HEK293 (cell line): ENCODE measurements around the gene VWF.
A peak's percentile ranks its signal among the peaks of the same experiment; 100 is the strongest.

Experiments
- CTCF ChIA-PET: fragments of 350-600 bp; formaldehyde crosslinking; extraction: SDS; loops from one replicate; lab custom pipeline; 2021; ENCODE audit warnings: antibody characterized with exemption; lab: Yijun Ruan, JAX
- POLR2A ChIA-PET: fragments of 300-600 bp; formaldehyde crosslinking; extraction: SDS; loops from one replicate; lab custom pipeline; 2020; ENCODE audit warnings: antibody characterized with exemption, inconsistent platforms; lab: Yijun Ruan, JAX
- H3K27ac ChIP-seq: fragments of 200-500 bp; sonication (Bioruptor generic); 2 replicates; pipeline ENCODE4 v1.5.1; 2014; ENCODE audit warnings: low read depth, low read length, control low read depth, inconsistent platforms; ENCODE audit errors: extremely low read depth
- H3K36me3 ChIP-seq, 2 experiments: fragments of 200-500 bp in 1 of 2; sonication (Bioruptor generic) in 1 of 2; 1 replicate in 1 of 2; 2 replicates in 1 of 2; pipeline ENCODE4 v1.5.1; 2014 to 2017; ENCODE audit warnings: inconsistent platforms in 2 of 2, low read length in 2 of 2; ENCODE audit not compliant: control insufficient read depth in 2 of 2, insufficient read depth in 1 of 2
- H3K4me1 ChIP-seq: fragments of 200-500 bp; sonication (Bioruptor generic); 2 replicates; pipeline ENCODE4 v1.5.1; 2014; ENCODE audit warnings: mild to moderate bottlenecking, low read length, inconsistent platforms; ENCODE audit not compliant: control insufficient read depth, insufficient read depth
- H3K4me3 ChIP-seq: 2 replicates; pipeline ENCODE4 v1.5.1; 2011; ENCODE audit warnings: low read depth, mild to moderate bottlenecking, control low read depth, low read length, moderate library complexity
- H3K9me3 ChIP-seq: fragments of 200-500 bp; sonication (Bioruptor generic); 2 replicates; pipeline ENCODE4 v1.5.1; 2014; ENCODE audit warnings: low read depth, low read length, inconsistent platforms; ENCODE audit not compliant: control insufficient read depth, insufficient read depth
- CTCF ChIP-seq: fragments of 450-650 bp; formaldehyde crosslinking; IDR thresholded peaks from 2 replicates; pipeline ENCODE4 v1.5.1; 2016; ENCODE audit warnings: missing biosample characterization, missing genetic modification characterization
- ELK4 ChIP-seq: IDR thresholded peaks from 2 replicates; pipeline ENCODE4 v1.6.1; 2011; ENCODE audit warnings: mild to moderate bottlenecking, low read depth, low read length, borderline replicate concordance
- IKZF3 ChIP-seq: fragments of 450-650 bp; IDR thresholded peaks from 2 replicates; pipeline ENCODE4 v1.5.0; 2018; ENCODE audit warnings: missing biosample characterization, mild to moderate bottlenecking, missing genetic modification characterization, moderate library complexity
- KLF16 ChIP-seq: fragments of 450-650 bp; formaldehyde crosslinking; IDR thresholded peaks from 2 replicates; pipeline ENCODE4 v1.5.1; 2017; ENCODE audit warnings: missing biosample characterization, missing genetic modification characterization
- REST ChIP-seq: fragments of 450-650 bp; formaldehyde crosslinking; IDR thresholded peaks from 2 replicates; pipeline ENCODE4 v1.5.1; 2016; ENCODE audit warnings: missing biosample characterization, missing genetic modification characterization
- SCRT2 ChIP-seq: fragments of 450-650 bp; formaldehyde crosslinking; IDR thresholded peaks from 2 replicates; pipeline ENCODE4 v1.5.1; 2016; ENCODE audit warnings: missing biosample characterization, missing genetic modification characterization
- SP7 ChIP-seq: fragments of 450-650 bp; formaldehyde crosslinking; IDR thresholded peaks from 2 replicates; pipeline ENCODE4 v1.5.1; 2016; ENCODE audit warnings: missing biosample characterization, missing genetic modification characterization
- YY2 ChIP-seq: fragments of 450-650 bp; formaldehyde crosslinking; IDR thresholded peaks from 2 replicates; pipeline ENCODE4 v1.5.1; 2016; ENCODE audit warnings: missing biosample characterization, missing genetic modification characterization
- ZNF223 ChIP-seq: fragments of 450-650 bp; formaldehyde crosslinking; IDR thresholded peaks from 2 replicates; pipeline ENCODE4 v1.5.1; 2016; ENCODE audit warnings: missing biosample characterization, missing genetic modification characterization
- ZNF311 ChIP-seq: fragments of 450-650 bp; formaldehyde crosslinking; IDR thresholded peaks from 2 replicates; pipeline ENCODE4 v1.5.1; 2017; ENCODE audit warnings: missing biosample characterization, missing genetic modification characterization, borderline replicate concordance
- ZNF473 ChIP-seq: fragments of 450-650 bp; formaldehyde crosslinking; IDR thresholded peaks from 2 replicates; pipeline ENCODE4 v1.5.1; 2017; ENCODE audit warnings: missing biosample characterization, missing genetic modification characterization
- ZNF560 ChIP-seq: fragments of 450-650 bp; formaldehyde crosslinking; IDR thresholded peaks from 2 replicates; pipeline ENCODE4 v1.5.1; 2017; ENCODE audit warnings: missing biosample characterization, missing genetic modification characterization, borderline replicate concordance
- ZNF561 ChIP-seq: fragments of 450-650 bp; IDR thresholded peaks from 2 replicates; pipeline ENCODE4 v1.5.1; 2018; ENCODE audit warnings: missing biosample characterization, missing genetic modification characterization, borderline replicate concordance
- ZNF654 ChIP-seq: fragments of 450-650 bp; formaldehyde crosslinking; IDR thresholded peaks from 2 replicates; pipeline ENCODE4 v1.5.1; 2016; ENCODE audit warnings: low read depth, missing biosample characterization, missing genetic modification characterization
- ZNF660 ChIP-seq: fragments of 450-650 bp; IDR thresholded peaks from 2 replicates; pipeline ENCODE4 v1.5.1; 2018; ENCODE audit warnings: missing biosample characterization, mild to moderate bottlenecking, missing genetic modification characterization
- ZNF776 ChIP-seq: fragments of 450-650 bp; formaldehyde crosslinking; IDR thresholded peaks from 2 replicates; pipeline ENCODE4 v1.5.0; 2017; ENCODE audit warnings: missing biosample characterization, missing genetic modification characterization, borderline replicate concordance
- TF ChIP-seq, protein P1 (sequence below): fragments of 450-650 bp; formaldehyde crosslinking; IDR thresholded peaks from 2 replicates; pipeline ENCODE4 v1.5.1; 2016; ENCODE audit warnings: missing biosample characterization, missing genetic modification characterization

Gene VWF

GRCh38 chr12:6040815-6041214, 83.7 kb downstream of the VWF start (continued):
- TF ChIP-seq ZNF560 (tag by site-specific recombination) (no peak), ZNF473 (tag by site-specific recombination) (no peak), REST (no peak), SCRT2 (tag by site-specific recombination) (no peak), ZNF223 (no peak), KLF16 (tag by site-specific recombination) (no peak), ZNF311 (no peak), ZNF776 (tag by site-specific recombination) (no peak)

DNA sequence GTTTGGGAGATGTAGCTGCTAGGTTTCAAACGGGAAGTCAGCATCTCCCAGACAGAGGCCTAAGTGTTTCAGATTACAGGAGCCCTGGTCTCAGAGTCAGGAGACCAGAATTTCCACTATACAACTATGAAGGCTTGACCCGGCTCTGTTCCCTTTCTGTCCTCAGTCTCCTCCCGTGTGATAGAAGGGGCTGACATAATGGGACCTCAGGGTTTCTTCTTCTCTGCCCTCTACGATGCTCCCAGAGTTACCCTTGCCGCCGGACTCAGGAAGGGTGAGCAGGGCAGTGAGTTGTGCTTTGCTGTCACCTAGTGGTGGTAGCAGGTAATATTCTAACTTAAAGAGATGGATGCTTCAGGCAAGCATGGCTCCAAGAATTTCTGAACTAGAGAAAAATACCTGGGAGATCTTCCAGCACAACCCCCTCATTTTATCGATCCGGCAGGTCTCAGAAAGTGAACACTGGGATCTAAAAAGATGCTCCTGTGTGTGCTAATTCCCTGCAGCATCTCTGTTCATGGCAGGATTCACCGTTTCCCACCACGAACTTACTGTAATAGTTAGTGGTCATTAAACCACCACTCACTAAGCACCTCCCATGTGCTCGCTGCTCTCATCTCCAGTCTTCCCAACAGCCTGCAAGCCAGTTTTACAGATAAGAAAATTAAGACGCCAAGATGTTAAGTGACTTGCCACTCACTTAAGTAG, 84.4 kb downstream of the VWF start:
- no peak overlapping the region for H3K27ac ChIP-seq
- TF ChIP-seq IKZF3 (tag by site-specific recombination) (0 out of 2 replicates have a peak, but pooled peaks have one; percentile 23), ZNF654 (tag by site-specific recombination) (peak; percentile 96), ZNF660 (tag by site-specific recombination) (peak; percentile 83), CTCF (tag by site-specific recombination) (peak; percentile 81), ELK4 (no peak), ZNF561 (tag by site-specific recombination) (0 out of 2 replicates have a peak, but pooled peaks have one; percentile 31), YY2 (tag by site-specific recombination) (no peak), SP7 (0 out of 2 replicates have a peak, but pooled peaks have one; percentile 20)
- TF ChIP-seq, protein P1, sequence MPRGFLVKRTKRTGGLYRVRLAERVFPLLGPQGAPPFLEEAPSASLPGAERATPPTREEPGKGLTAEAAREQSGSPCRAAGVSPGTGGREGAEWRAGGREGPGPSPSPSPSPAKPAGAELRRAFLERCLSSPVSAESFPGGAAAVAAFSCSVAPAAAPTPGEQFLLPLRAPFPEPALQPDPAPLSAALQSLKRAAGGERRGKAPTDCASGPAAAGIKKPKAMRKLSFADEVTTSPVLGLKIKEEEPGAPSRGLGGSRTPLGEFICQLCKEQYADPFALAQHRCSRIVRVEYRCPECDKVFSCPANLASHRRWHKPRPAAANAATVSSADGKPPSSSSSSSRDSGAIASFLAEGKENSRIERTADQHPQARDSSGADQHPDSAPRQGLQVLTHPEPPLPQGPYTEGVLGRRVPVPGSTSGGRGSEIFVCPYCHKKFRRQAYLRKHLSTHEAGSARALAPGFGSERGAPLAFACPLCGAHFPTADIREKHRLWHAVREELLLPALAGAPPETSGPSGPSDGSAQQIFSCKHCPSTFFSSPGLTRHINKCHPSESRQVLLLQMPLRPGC (tag by site-specific recombination), result no peak
- CTCF ChIA-PET, result interaction anchor here (0.5 to 7.7 kb wide), 23 partner anchors 8 to 865 kb away, joined by 3 to 349 read pairs (median 4); no protein-coding TSS in a partner anchor
- H3K36me3 ChIP-seq, result no peaks in the 10 kb centered on the region
- H3K4me1 ChIP-seq, result no peaks in the 10 kb centered on the region
- no peaks in the 10 kb centered on the region for H3K9me3 ChIP-seq
- H3K4me3 ChIP-seq, result no peak overlapping the region
- POLR2A ChIA-PET, result no interaction called here
